PFSK-1 (cell line): Measurements from ENCODE around the gene TPGS2.

ENCODE experiments used
- FOXP2 ChIP-seq: optimal IDR thresholded peaks from 2 replicates; pipeline ENCODE3; 2011; ENCODE audit warnings: borderline replicate concordance, control low read depth, inconsistent platforms; ENCODE audit not compliant: insufficient read depth; ENCODE audit errors: extremely low read length, extremely low read depth
- POLR2AphosphoS5 ChIP-seq: IDR thresholded peaks from 2 replicates; pipeline ENCODE4 v1.6.1; 2012; ENCODE audit warnings: low read depth, mild to moderate bottlenecking, control low read depth, low read length, moderate library complexity
- REST ChIP-seq, 2 experiments: IDR thresholded peaks; 2 replicates each; pipeline versions ENCODE4 v1.6.1 to v1.8.0; 2011 to 2012; ENCODE audit warnings: low read depth in 2 of 2, low read length in 2 of 2, control low read depth in 1 of 2, inconsistent platforms in 1 of 2, mild to moderate bottlenecking in 1 of 2, moderate library complexity in 1 of 2; ENCODE audit not compliant: insufficient read depth in 1 of 2
- SIN3A ChIP-seq: IDR thresholded peaks from 2 replicates; pipeline ENCODE4 v1.6.1; 2012; ENCODE audit warnings: mild to moderate bottlenecking, low read length, moderate library complexity, borderline replicate concordance; ENCODE audit not compliant: insufficient read depth
- TAF1 ChIP-seq: IDR thresholded peaks from 2 replicates; pipeline ENCODE4 v1.6.1; 2012; ENCODE audit warnings: low read length, control low read depth, borderline replicate concordance; ENCODE audit not compliant: insufficient read depth

TPGS2 gene

DNA sequence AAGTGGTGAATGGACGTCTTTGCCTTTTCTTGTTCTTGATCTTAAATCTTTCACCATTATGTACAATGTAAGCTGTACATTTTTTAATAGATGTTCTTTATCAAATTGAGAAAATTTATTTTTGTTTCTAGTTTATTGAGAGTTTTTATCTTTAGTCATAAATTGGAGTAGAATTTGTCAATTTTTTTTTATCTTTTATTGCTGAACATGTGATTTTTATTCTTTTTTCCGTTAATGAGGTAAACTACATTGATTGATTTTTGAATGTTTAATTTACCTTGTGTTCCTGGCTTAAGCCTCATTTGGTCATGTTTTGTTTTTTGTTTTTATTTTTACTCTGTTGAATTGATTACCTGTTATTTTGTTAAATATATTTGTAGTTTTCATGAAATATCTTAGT, 19.8 kb upstream of the TPGS2 start:
- no peak for TF ChIP-seq REST (IDR thresholded peaks at IDR 0.05; ENCODE audit: insufficient read depth in 1 of 2, low read depth in 2 of 2, low read length in 2 of 2)
- TF ChIP-seq FOXP2, result no peak
- no peak for TF ChIP-seq TAF1

DNA sequence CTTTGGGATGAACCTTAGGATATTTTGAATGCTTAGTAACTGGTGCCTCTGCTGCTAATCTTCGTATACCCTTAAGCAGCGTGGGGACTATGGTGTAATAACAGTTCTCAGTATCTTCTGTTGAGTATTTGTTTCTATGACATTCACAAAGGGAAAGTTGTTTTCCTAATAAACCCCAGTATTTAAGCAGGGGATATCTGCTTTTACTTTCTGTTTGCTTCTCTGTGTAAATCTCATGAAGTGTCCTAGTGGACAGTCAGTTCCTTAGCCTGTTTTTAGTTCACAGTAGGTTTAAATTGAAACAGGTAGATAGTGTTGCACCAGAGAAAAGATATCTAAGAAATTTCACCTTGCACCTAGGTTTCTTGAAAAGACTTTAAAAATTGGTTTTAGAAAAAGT, 15.0 kb upstream of the TPGS2 start:
- no peak for TF ChIP-seq FOXP2
- TF ChIP-seq TAF1, result no peak
- TF ChIP-seq POLR2AphosphoS5, result no peak
- TF ChIP-seq REST (IDR thresholded peaks at IDR 0.05; ENCODE audit: insufficient read depth in 1 of 2, low read depth in 2 of 2, low read length in 2 of 2), result no peak
- TF ChIP-seq SIN3A, result no peak

DNA sequence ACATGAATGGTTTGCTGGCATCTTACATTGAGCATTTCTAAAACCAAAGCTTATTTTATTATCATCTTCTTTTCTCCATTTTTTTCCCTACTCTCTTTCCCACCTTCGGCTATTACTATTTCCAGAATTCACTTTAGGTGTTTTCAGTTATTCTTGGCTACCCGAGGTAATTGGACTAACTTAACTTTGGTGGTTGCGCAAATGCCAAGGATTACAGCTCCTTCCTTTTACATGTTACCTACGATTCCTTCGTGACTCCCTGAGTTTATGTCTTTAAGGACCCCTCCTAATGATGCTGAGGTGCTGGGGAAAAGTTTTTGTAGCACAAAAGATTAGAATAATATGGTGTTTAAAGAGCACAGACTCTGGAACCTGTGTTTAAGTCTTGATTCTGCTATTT, 14.4 kb upstream of the TPGS2 start:
- TF ChIP-seq REST (IDR thresholded peaks at IDR 0.05; ENCODE audit: insufficient read depth in 1 of 2, low read depth in 2 of 2, low read length in 2 of 2) (no peak), POLR2AphosphoS5 (no peak), SIN3A (no peak), FOXP2 (no peak), TAF1 (no peak)

- TF ChIP-seq TAF1 (no peak), FOXP2 (no peak), POLR2AphosphoS5 (no peak), SIN3A (no peak), REST (IDR thresholded peaks at IDR 0.05; ENCODE audit: insufficient read depth in 1 of 2, low read depth in 2 of 2, low read length in 2 of 2) (no peak)
Observed at GRCh38 chr18:36839835-36840234, 11.0 kb upstream of the TPGS2 start.

DNA sequence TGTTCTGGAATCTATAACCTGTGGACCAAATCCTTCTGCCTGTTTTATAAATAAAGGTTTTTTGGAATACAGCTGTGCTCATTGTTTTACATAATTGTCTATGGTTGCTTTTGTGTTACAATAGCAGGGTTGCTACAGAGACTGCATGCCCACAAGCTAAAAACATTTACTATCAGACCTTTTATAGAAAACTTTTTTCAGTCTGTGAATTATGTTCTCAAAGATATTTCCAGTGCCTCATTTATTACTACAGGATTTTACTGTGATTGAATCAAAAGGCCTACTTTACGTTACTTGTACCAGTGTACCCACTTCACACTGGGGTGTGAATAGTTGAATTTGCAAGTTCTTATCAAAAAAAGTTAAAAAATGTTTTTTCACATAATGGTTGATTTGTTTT, 7.1 kb upstream of the TPGS2 start:
- TF ChIP-seq REST (IDR thresholded peaks at IDR 0.05; ENCODE audit: insufficient read depth in 1 of 2, low read depth in 2 of 2, low read length in 2 of 2), result no peak
- TF ChIP-seq FOXP2, result no peak
- TF ChIP-seq POLR2AphosphoS5, result no peak
- TF ChIP-seq SIN3A, result no peak
- no peak for TF ChIP-seq TAF1
